Epithelial cell of esophagus (primary cell): ENCODE results near the gene PDPK1.
A peak's percentile ranks its signal among the peaks of the same experiment; 100 is the strongest.

ENCODE experiments used
- DNase-seq: peaks from one replicate; pipeline ENCODE4 v3.0.0; 2010; ENCODE audit warnings: low read depth
- H3K4me3 ChIP-seq: 2 replicates; pipeline ENCODE4 v1.5.1; 2011; ENCODE audit warnings: mild to moderate bottlenecking, low read length, control low read depth
- CTCF ChIP-seq: IDR thresholded peaks from 2 replicates; pipeline ENCODE4 v1.5.1; 2011; ENCODE audit warnings: low read depth, mild to moderate bottlenecking, low read length, control low read depth, inconsistent platforms; ENCODE audit not compliant: insufficient read depth; ENCODE audit errors: missing control alignments

The PDPK1 gene

GRCh38 chr16:2584729-2585650 lies 47.2 kb downstream of the PDPK1 start:
- H3K4me3 ChIP-seq, result no peak overlapping the region
- no peak for DNase-seq
- no peak for TF ChIP-seq CTCF

- no peak for TF ChIP-seq CTCF
- DNase-seq, result no peak
- no peak overlapping the region for H3K4me3 ChIP-seq
These were observed 47.8 kb downstream of the PDPK1 start for GRCh38 chr16:2585651-2586081.

- no peak for DNase-seq
- H3K4me3 ChIP-seq, result no peak overlapping the region
- peak; percentile 16 for TF ChIP-seq CTCF
These were observed 48.4 kb downstream of the PDPK1 start for GRCh38 chr16:2586241-2586640.

DNA sequence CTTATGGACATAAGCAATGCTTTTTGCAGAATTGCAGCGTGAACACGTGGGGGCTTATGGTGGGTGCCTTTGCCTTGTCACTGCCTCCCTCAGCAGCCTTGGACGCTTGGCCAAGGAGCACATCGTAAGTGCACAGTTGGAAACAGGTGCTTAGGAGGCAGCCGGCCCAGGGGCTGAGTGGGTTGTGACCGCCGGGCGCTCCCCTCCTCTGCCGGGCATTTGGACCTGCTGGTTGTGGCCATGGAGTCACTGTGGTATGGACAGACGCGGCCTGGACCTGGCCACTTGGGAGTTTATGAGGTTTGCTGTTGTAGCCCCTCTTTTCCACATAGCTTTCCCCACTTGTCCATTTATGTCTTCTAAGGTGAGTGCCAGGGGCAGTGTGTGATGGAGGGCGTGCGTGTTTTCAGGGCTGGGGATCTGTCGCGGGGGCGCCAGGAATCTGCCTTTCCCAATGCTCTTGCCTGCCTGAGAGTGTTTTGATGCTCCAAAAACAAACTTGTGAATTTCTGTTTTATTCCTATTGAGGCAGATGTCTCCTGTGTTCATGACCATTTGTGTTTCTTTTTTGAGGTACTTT lies 49.2 kb downstream of the PDPK1 start:
- no peak for DNase-seq
- TF ChIP-seq CTCF, result no peak
- H3K4me3 ChIP-seq, result no peak overlapping the region

DNA sequence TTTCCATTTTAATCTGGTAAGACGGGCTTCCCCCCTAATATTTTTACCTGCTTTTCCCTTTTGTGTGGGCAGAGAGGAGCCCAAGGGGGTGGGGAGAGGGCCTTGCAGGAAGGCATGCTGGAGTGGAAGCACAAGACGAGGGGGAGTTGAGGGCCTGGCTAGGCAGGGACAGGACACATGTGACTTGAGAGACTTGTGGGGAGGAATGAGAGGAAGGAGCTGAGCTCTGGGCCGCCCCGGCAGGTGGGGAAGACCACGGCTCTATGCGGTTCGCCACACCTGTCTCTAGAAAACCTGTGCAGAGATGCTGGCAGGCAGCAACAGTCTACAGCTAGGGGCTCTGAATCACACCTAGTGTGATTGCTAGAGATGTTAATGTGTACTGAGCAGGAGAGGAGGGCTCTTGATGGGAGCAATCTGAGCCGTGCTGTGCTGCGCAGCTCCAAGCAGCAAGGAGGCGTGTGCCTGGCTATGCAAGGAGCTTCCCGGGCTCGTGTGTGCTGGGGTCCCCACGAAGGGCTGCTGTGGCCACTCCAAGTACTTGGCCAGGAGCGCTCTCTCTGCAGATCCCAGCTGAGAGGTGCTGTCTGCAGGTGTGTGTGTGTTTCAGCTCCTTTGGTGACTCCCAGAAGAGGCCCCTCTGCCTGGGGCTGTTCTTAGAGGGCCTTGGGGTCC lies 50.2 kb downstream of the PDPK1 start:
- no peak for TF ChIP-seq CTCF
- DNase-seq, result no peak
- no peak overlapping the region for H3K4me3 ChIP-seq

GRCh38 chr16:2591476-2592240 lies 53.8 kb downstream of the PDPK1 start:
- no peak for TF ChIP-seq CTCF
- DNase-seq, result no peak
- H3K4me3 ChIP-seq, result no peak overlapping the region
